GM23248 (cell line): ENCODE results near the gene ANAPC2. TPM values are rescaled to one million over a fixed set of nuclear protein-coding genes. Genes with fewer than 3 reads are reported as not detected.

Experiments
- DNase-seq: peaks from one replicate; pipeline ENCODE4 v3.0.0-alpha.2; 2015
- H2AFZ ChIP-seq: fragments of 200-600 bp; sonication (generic); 2 replicates; pipeline ENCODE4 v1.6.1; 2016; ENCODE audit warnings: antibody characterized with exemption
- H3F3A ChIP-seq: fragments of 200-600 bp; sonication (generic); 2 replicates; pipeline ENCODE4 v1.6.1; 2016; ENCODE audit warnings: mild to moderate bottlenecking, antibody characterized with exemption, mixed run types; ENCODE audit not compliant: insufficient read depth
- H3K27ac ChIP-seq: fragments of 200-600 bp; sonication (generic); 2 replicates; pipeline ENCODE4 v1.5.1; 2016; ENCODE audit warnings: mild to moderate bottlenecking
- H3K27me3 ChIP-seq: fragments of 200-600 bp; sonication (generic); replicated peaks from 2 replicates; pipeline ENCODE4 v1.6.1; 2016; ENCODE audit warnings: mild to moderate bottlenecking; ENCODE audit not compliant: insufficient read depth
- H3K36me3 ChIP-seq: fragments of 200-600 bp; sonication (generic); 2 replicates; pipeline ENCODE4 v1.6.1; 2016; ENCODE audit warnings: low read depth, mild to moderate bottlenecking
- H3K4me1 ChIP-seq: fragments of 200-600 bp; sonication (generic); 2 replicates; pipeline ENCODE4 v1.6.1; 2016; ENCODE audit warnings: mild to moderate bottlenecking; ENCODE audit not compliant: insufficient read depth
- H3K4me2 ChIP-seq: fragments of 200-600 bp; sonication (generic); one replicate; pipeline ENCODE4 v1.6.1; 2016; ENCODE audit warnings: mild to moderate bottlenecking; ENCODE audit not compliant: unreplicated experiment
- H3K4me3 ChIP-seq: fragments of 200-600 bp; sonication (generic); 2 replicates; pipeline ENCODE4 v1.5.1; 2016; ENCODE audit warnings: mild to moderate bottlenecking
- H3K79me2 ChIP-seq: fragments of 200-600 bp; sonication (generic); 2 replicates; pipeline ENCODE4 v1.6.1; 2016; ENCODE audit warnings: mild to moderate bottlenecking; ENCODE audit not compliant: insufficient read depth
- H3K9ac ChIP-seq: fragments of 200-600 bp; sonication (generic); 2 replicates; pipeline ENCODE4 v1.6.1; 2016; ENCODE audit warnings: mild to moderate bottlenecking
- H3K9me2 ChIP-seq: fragments of 200-600 bp; sonication (generic); 2 replicates; pipeline ENCODE4 v1.6.1; 2016; ENCODE audit warnings: mixed run types, mild to moderate bottlenecking, moderate library complexity; ENCODE audit not compliant: insufficient read depth
- H3K9me3 ChIP-seq: fragments of 200-600 bp; sonication (generic); one replicate; pipeline ENCODE4 v1.6.1; 2017; ENCODE audit warnings: low read depth
- H4K20me1 ChIP-seq: fragments of 200-600 bp; sonication (generic); 2 replicates; pipeline ENCODE4 v1.6.0; 2016; ENCODE audit not compliant: insufficient read depth
- EZH2 ChIP-seq: fragments of 200-600 bp; sonication (generic); IDR thresholded peaks from 2 replicates; pipeline ENCODE4 v1.6.1; 2018; ENCODE audit warnings: antibody characterized with exemption, mild to moderate bottlenecking; ENCODE audit not compliant: insufficient read depth, poor library complexity, severe bottlenecking
- EZH2phosphoT487 ChIP-seq: fragments of 200-600 bp; sonication (generic); IDR thresholded peaks from 2 replicates; pipeline ENCODE4 v1.6.1; 2018; ENCODE audit warnings: antibody characterized with exemption, moderate library complexity, mild to moderate bottlenecking, low read depth; ENCODE audit not compliant: insufficient read depth
- WGBS, 2 experiments: methylation state at CpG; one replicate each; pipeline ENCODE4 v1.1.6; 2015 to 2017; ENCODE audit warnings: low lambda C conversion rate in 2 of 2, low coverage in 1 of 2; ENCODE audit errors: missing lambda C conversion rate in 2 of 2; 5-methylcytosine and 5-hydroxymethylcytosine counted together
- in situ Hi-C: fragments of 300-500 bp; cut with MboI; formaldehyde crosslinking; loops from 2 replicates; pipeline ENCODE4 v1.15.0; 2020
- polyA plus RNA-seq: library from polyadenylated mRNA; unstranded; fragments of >200 nt; fragmentation: Nextera tagmentation; extraction: Ambion mirVana; gene quantifications from 2 replicates; pipeline ENCODE4 v1.2.1, GENCODE V29; 2016
- total RNA-seq: library from RNA; depleted of rRNA; stranded (reverse); fragments of >200 nt; shearing (Covaris generic); gene quantifications from 2 replicates; pipeline ENCODE4 v1.2.3, GENCODE V29; 2014

Gene ANAPC2
- total and polyA plus RNA-seq, 2 experiments from 2014 or later, result 13.6 to 24.0 TPM

DNA sequence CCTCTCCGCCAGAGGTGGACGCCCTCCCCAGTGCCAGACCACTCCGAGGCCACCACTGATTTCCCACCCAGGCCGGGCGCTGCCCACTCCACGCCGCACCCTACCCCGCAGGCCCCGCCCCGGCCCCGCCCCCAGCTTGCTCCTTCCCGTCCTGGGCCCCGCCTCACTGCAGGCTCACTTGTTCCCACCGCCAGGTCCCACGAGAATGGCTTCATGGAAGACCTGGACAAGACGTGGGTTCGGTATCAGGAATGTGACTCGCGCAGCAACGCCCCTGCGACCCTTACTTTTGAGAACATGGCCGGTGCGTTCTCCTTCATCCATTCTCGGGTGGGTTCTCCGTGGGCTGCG, 25.0 kb downstream of the ANAPC2 start:
- Histone ChIP-seq H3K9me3 (no peaks in the 10 kb centered on the region), H3K9ac (no peak overlapping the region), H3K36me3 (no peaks in the 10 kb centered on the region), H4K20me1 (no peaks in the 10 kb centered on the region), H3K27me3 (peaks cover 58% of the 10 kb centered on the region), H2AFZ (peak overlapping the region; percentile 52), H3K9me2 (no peaks in the 10 kb centered on the region), H3F3A (no peaks in the 10 kb centered on the region), H3K4me1 (no peaks in the 10 kb centered on the region), H3K4me3 (peak overlapping the region; percentile 50), H3K27ac (no peak overlapping the region), H3K79me2 (no peaks in the 10 kb centered on the region), H3K4me2 (peak overlapping the region; percentile 70)
- DNase-seq, result peak; percentile 37
- 27 to 40% methylated on average over 17 to 26 of the region's 26 CpGs for WGBS, 2 experiments
- in situ Hi-C loops, result no loop called here
- TF ChIP-seq EZH2 (no peak), EZH2phosphoT487 (no peak)

GRCh38 chr9:137162505-137163364, 25.6 kb downstream of the ANAPC2 start:
- Histone ChIP-seq H3K79me2 (no peaks in the 10 kb centered on the region), H3F3A (no peaks in the 10 kb centered on the region), H3K27me3 (peaks cover 57% of the 10 kb centered on the region), H3K36me3 (no peaks in the 10 kb centered on the region), H3K4me2 (peak overlapping the region; percentile 70), H3K9me3 (no peaks in the 10 kb centered on the region), H3K27ac (no peak overlapping the region), H2AFZ (peak overlapping the region; percentile 52), H3K9me2 (no peaks in the 10 kb centered on the region), H3K4me1 (no peaks in the 10 kb centered on the region), H3K9ac (no peak overlapping the region), H3K4me3 (peak overlapping the region; percentile 50), H4K20me1 (no peaks in the 10 kb centered on the region)
- DNase-seq, result peak; percentile 53
- no peak for TF ChIP-seq EZH2phosphoT487
- no peak for TF ChIP-seq EZH2
- 2 to 3% methylated on average over 39 to 67 of the region's 74 CpGs for WGBS, 2 experiments
- in situ Hi-C loops, result no loop called here

DNA sequence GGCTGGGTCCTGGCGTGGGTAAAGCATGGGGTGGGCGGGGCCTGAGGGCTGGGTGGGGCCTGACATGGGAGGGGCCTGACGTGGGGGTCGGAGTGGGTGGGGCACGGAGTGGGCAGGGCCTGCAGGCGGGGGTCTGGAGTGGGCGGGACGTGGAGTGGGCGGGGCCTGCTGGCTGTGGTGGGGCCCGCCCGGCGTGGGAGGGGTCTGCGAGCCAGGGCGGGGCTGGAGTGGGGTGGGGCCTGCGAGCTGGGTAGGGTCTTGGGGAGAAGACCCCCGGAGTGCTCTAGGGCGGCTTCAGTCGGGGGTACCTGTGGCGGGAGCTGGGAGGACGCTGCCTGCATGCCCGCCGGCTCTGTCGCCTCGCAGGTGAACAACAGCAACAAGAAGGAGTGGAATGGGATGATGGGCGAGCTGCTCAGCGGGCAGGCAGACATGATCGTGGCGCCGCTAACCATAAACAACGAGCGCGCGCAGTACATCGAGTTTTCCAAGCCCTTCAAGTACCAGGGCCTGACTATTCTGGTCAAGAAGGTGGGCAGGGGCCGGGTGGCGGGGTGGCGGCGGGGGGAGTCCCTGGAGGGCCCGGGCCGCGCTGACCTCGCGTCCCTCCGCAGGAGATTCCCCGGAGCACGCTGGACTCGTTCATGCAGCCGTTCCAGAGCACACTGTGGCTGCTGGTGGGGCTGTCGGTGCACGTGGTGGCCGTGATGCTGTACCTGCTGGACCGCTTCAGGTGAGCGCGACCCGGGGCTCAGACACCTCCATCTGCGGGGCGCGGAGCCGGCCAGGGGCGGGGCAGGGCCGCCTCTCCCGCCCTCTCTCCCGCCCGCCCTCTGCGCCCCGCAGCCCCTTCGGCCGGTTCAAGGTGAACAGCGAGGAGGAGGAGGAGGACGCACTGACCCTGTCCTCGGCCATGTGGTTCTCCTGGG, 26.5 kb downstream of the ANAPC2 start:
- H3K4me3 ChIP-seq, result no peak overlapping the region
- H3K4me1 ChIP-seq, result no peaks in the 10 kb centered on the region
- H3K27me3 ChIP-seq, result peaks cover 48% of the 10 kb centered on the region
- no peaks in the 10 kb centered on the region for H3K9me2 ChIP-seq
- WGBS, 2 experiments, result 10 to 15% methylated on average over 21 to 51 of the region's 71 CpGs
- DNase-seq, result peak; percentile 18
- H3K27ac ChIP-seq, result no peak overlapping the region
- in situ Hi-C loops, result no loop called here
- TF ChIP-seq EZH2, result peak; percentile 19
- TF ChIP-seq EZH2phosphoT487, result no peak
- H3K9me3 ChIP-seq, result no peaks in the 10 kb centered on the region
- no peaks in the 10 kb centered on the region for H3F3A ChIP-seq
- H3K36me3 ChIP-seq, result no peaks in the 10 kb centered on the region
- no peaks in the 10 kb centered on the region for H3K79me2 ChIP-seq
- no peak overlapping the region for H3K9ac ChIP-seq
- H2AFZ ChIP-seq, result no peak overlapping the region
- no peaks in the 10 kb centered on the region for H4K20me1 ChIP-seq
- H3K4me2 ChIP-seq, result no peak overlapping the region

- Histone ChIP-seq H3K27ac (no peak overlapping the region), H3K9ac (no peak overlapping the region), H3F3A (no peaks in the 10 kb centered on the region), H4K20me1 (no peaks in the 10 kb centered on the region), H3K9me3 (no peaks in the 10 kb centered on the region), H3K79me2 (no peaks in the 10 kb centered on the region), H3K27me3 (peaks cover 40% of the 10 kb centered on the region), H3K36me3 (no peaks in the 10 kb centered on the region), H2AFZ (no peak overlapping the region), H3K4me3 (no peak overlapping the region), H3K4me2 (no peak overlapping the region), H3K9me2 (no peaks in the 10 kb centered on the region), H3K4me1 (no peaks in the 10 kb centered on the region)
- DNase-seq, result no peak
- WGBS, 2 experiments, result 26 to 27% methylated on average over 36 to 56 of the region's 56 CpGs
- TF ChIP-seq EZH2phosphoT487 (no peak), EZH2 (no peak)
- in situ Hi-C loops, result no loop called here
Measured at GRCh38 chr9:137160716-137161557, 27.4 kb downstream of the ANAPC2 start.
